ENCODE data around the gene ATAD1.

DNA sequence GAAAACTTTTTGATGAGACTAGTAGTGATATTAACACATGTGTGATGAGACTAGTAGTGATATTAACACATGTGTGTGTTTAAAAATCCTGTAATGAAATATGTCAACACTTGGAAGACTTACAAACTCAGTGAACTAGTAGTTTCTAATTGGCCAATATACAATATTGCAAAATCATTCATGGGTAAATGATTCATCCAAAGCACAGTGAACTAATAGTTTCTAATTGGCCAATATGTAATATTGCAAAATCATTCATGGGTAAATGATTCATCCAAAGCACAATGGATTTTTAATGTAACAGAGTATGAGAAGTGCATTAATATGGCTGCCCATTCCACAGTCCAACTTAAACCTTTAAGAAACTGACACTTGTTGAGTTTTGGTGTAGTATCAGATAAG is 77.8 kb downstream of the ATAD1 start:
- TF ChIP-seq, protein P1, sequence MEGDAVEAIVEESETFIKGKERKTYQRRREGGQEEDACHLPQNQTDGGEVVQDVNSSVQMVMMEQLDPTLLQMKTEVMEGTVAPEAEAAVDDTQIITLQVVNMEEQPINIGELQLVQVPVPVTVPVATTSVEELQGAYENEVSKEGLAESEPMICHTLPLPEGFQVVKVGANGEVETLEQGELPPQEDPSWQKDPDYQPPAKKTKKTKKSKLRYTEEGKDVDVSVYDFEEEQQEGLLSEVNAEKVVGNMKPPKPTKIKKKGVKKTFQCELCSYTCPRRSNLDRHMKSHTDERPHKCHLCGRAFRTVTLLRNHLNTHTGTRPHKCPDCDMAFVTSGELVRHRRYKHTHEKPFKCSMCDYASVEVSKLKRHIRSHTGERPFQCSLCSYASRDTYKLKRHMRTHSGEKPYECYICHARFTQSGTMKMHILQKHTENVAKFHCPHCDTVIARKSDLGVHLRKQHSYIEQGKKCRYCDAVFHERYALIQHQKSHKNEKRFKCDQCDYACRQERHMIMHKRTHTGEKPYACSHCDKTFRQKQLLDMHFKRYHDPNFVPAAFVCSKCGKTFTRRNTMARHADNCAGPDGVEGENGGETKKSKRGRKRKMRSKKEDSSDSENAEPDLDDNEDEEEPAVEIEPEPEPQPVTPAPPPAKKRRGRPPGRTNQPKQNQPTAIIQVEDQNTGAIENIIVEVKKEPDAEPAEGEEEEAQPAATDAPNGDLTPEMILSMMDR (IDR thresholded peaks at IDR 0.05; ENCODE audit: low read depth, low read length), result no peak
- TF ChIP-seq EZH2phosphoT487 (IDR thresholded peaks at IDR 0.05; ENCODE audit: low read depth), result no peak
